ENCODE measurements around the gene HMHB1.

- TF ChIP-seq POLR2A (IDR thresholded peaks at IDR 0.05; ENCODE audit: low read length) (no peak), GATA1 (IDR thresholded peaks at IDR 0.05; ENCODE audit: low read depth, low read length) (no peak)
Observed at GRCh38 chr5:143800715-143801114, 11.2 kb upstream of the HMHB1 start.
